H1 (cell line): ENCODE measurements around the gene PLXND1. TPM values are rescaled to one million over a fixed set of nuclear protein-coding genes. Genes with fewer than 3 reads are reported as not detected.

Experiments used
- CTCF ChIA-PET: fragments of 300-600 bp; sonication (Branson Sonifier 250); formaldehyde crosslinking; loops from one replicate; lab custom pipeline; 2021; ENCODE audit not compliant: partially characterized antibody; lab: Charles Lee
- POLR2A ChIA-PET: fragments of 300-600 bp; sonication (Branson Sonifier 250); formaldehyde crosslinking; loops from one replicate; lab custom pipeline; 2021; ENCODE audit warnings: inconsistent platforms; ENCODE audit not compliant: partially characterized antibody; lab: Charles Lee
- DNase-seq, 2 experiments: peaks; one replicate each; pipeline versions ENCODE4 v3.0.0 to v3.0.0-alpha.2; 2010 to 2022; ENCODE audit warnings: low spot score in 2 of 2, low read depth in 1 of 2, mixed read lengths in 1 of 2
- FAIRE-seq: peaks from 2 replicates; lab custom pipeline; 2011; peaks lifted over from hg19 to GRCh38; lab: Jason Lieb, UNC
- H2AFZ ChIP-seq: 2 replicates; pipeline ENCODE4 v1.8.1; 2012; ENCODE audit warnings: low read length, inconsistent platforms
- H2AK5ac ChIP-seq: 2 replicates; pipeline ENCODE4 v1.6.1; 2013; ENCODE audit warnings: low read depth, low read length
- H2BK120ac ChIP-seq: replicated peaks from 2 replicates; pipeline ENCODE3; 2013; ENCODE audit warnings: low read depth, low read length, inconsistent platforms
- H2BK12ac ChIP-seq: 2 replicates; pipeline ENCODE4 v1.6.1; 2013; ENCODE audit warnings: low read depth, low read length
- H2BK15ac ChIP-seq: 2 replicates; pipeline ENCODE4 v1.6.1; 2013; ENCODE audit warnings: low read length
- H2BK20ac ChIP-seq: 2 replicates; pipeline ENCODE4 v1.6.1; 2013; ENCODE audit warnings: low read length
- H2BK5ac ChIP-seq: 2 replicates; pipeline ENCODE4 v1.6.1; 2013; ENCODE audit warnings: low read depth, low read length
- H3K14ac ChIP-seq: 2 replicates; pipeline ENCODE4 v1.6.1; 2013; ENCODE audit warnings: inconsistent platforms; ENCODE audit not compliant: insufficient read length
- H3K18ac ChIP-seq: 2 replicates; pipeline ENCODE4 v1.6.1; 2013; ENCODE audit warnings: low read length; ENCODE audit errors: extremely low read depth
- H3K23ac ChIP-seq: 2 replicates; pipeline ENCODE4 v1.6.1; 2013; ENCODE audit warnings: inconsistent platforms; ENCODE audit not compliant: insufficient read length
- H3K23me2 ChIP-seq: 2 replicates; pipeline ENCODE4 v1.6.1; 2013; ENCODE audit warnings: low read depth, low read length
- H3K27ac ChIP-seq: 2 replicates; pipeline ENCODE4 v1.6.1; 2011; ENCODE audit warnings: low read depth, low read length, inconsistent platforms
- H3K27me3 ChIP-seq, 4 experiments: replicated peaks in 1 of 4; 1 replicate in 1 of 4; 2 replicates in 3 of 4; pipeline versions ENCODE4 v1.6.1 to v1.8.1; 2011 to 2013; ENCODE audit warnings: low read length in 3 of 4, mild to moderate bottlenecking in 3 of 4, inconsistent platforms in 2 of 4, mixed read lengths in 2 of 4, moderate library complexity in 1 of 4; ENCODE audit not compliant: control insufficient read depth in 3 of 4, insufficient read depth in 3 of 4; ENCODE audit errors: extremely low read depth in 1 of 4
- H3K36me3 ChIP-seq, 4 experiments: 2 replicates each; pipeline versions ENCODE4 v1.6.1 to v1.8.1; 2011 to 2013; ENCODE audit warnings: mild to moderate bottlenecking in 4 of 4, low read length in 3 of 4, moderate library complexity in 2 of 4, control low read depth in 1 of 4, inconsistent platforms in 1 of 4; ENCODE audit not compliant: insufficient read depth in 4 of 4, control insufficient read depth in 2 of 4
- H3K4ac ChIP-seq: replicated peaks from 2 replicates; pipeline ENCODE3; 2013; ENCODE audit warnings: low read length, low read depth, mixed read lengths, inconsistent platforms; ENCODE audit not compliant: insufficient read length
- H3K4me1 ChIP-seq, 4 experiments: replicated peaks in 1 of 4; 1 replicate in 1 of 4; 2 replicates in 3 of 4; pipeline versions ENCODE4 v1.6.1 to v1.8.1; 2011 to 2013; ENCODE audit warnings: low read length in 3 of 4, inconsistent platforms in 2 of 4, mixed read lengths in 1 of 4; ENCODE audit not compliant: insufficient read depth in 4 of 4, control insufficient read depth in 3 of 4
- H3K4me2 ChIP-seq, 2 experiments: 2 replicates each; pipeline versions ENCODE4 v1.6.1 to v1.8.1; 2011 to 2013; ENCODE audit warnings: low read depth in 2 of 2, low read length in 2 of 2, control low read depth in 1 of 2, inconsistent platforms in 1 of 2, mild to moderate bottlenecking in 1 of 2; ENCODE audit not compliant: insufficient read depth in 1 of 2
- H3K4me3 ChIP-seq, 4 experiments: fragments of 200-600, 300-600 bp in 1 of 4; sonication (generic), shearing (Covaris generic), sonication (Bioruptor Twin) in 1 of 4; 2 replicates each; pipeline versions ENCODE4 v1.5.1 to v1.8.1; 2011 to 2016; ENCODE audit warnings: low read length in 4 of 4, low read depth in 3 of 4, control low read depth in 2 of 4, inconsistent platforms in 2 of 4, mild to moderate bottlenecking in 2 of 4, mixed read lengths in 1 of 4, moderate library complexity in 1 of 4; ENCODE audit not compliant: insufficient read depth in 2 of 4; ENCODE audit errors: extremely low read depth in 1 of 4
- H3K56ac ChIP-seq: replicated peaks from 2 replicates; pipeline ENCODE3; 2013; ENCODE audit warnings: low read depth, mild to moderate bottlenecking, mixed read lengths, low read length, inconsistent platforms; ENCODE audit not compliant: insufficient read length
- H3K79me1 ChIP-seq: 2 replicates; pipeline ENCODE4 v1.6.1; 2013; ENCODE audit warnings: low read depth, low read length, control low read depth
- H3K79me2 ChIP-seq, 2 experiments: 2 replicates each; pipeline versions ENCODE4 v1.6.1 to v1.8.1; 2012 to 2013; ENCODE audit warnings: low read length in 2 of 2, mild to moderate bottlenecking in 2 of 2, inconsistent platforms in 1 of 2; ENCODE audit not compliant: insufficient read depth in 2 of 2, control insufficient read depth in 1 of 2
- H3K9ac ChIP-seq, 4 experiments: replicated peaks in 1 of 4; 1 replicate in 1 of 4; 2 replicates in 3 of 4; pipeline versions ENCODE4 v1.6.1 to v1.8.1; 2011 to 2013; ENCODE audit warnings: low read depth in 3 of 4, low read length in 3 of 4, control low read depth in 2 of 4, mild to moderate bottlenecking in 2 of 4, moderate library complexity in 2 of 4, inconsistent platforms in 1 of 4; ENCODE audit errors: extremely low read depth in 1 of 4
- H3K9me3 ChIP-seq, 2 experiments: 2 replicates each; pipeline versions ENCODE4 v1.6.1 to v1.8.1; 2012 to 2013; ENCODE audit warnings: mild to moderate bottlenecking in 2 of 2, moderate library complexity in 2 of 2, control low read depth in 1 of 2, inconsistent platforms in 1 of 2, low read depth in 1 of 2, low read length in 1 of 2, mixed read lengths in 1 of 2; ENCODE audit not compliant: insufficient read depth in 2 of 2
- H4K20me1 ChIP-seq, 2 experiments: replicated peaks in 1 of 2; 2 replicates each; pipeline versions ENCODE3 to v1.8.1; 2011 to 2013; ENCODE audit warnings: inconsistent platforms in 2 of 2, low read length in 2 of 2, mild to moderate bottlenecking in 1 of 2; ENCODE audit not compliant: insufficient read depth in 2 of 2, control insufficient read depth in 1 of 2
- H4K5ac ChIP-seq: 2 replicates; pipeline ENCODE4 v1.6.1; 2013; ENCODE audit warnings: low read length, low read depth, mixed read lengths, inconsistent platforms; ENCODE audit not compliant: insufficient read length
- H4K8ac ChIP-seq: 2 replicates; pipeline ENCODE4 v1.8.0; 2013; ENCODE audit warnings: mild to moderate bottlenecking, moderate library complexity, low read length, inconsistent platforms; ENCODE audit not compliant: insufficient read depth; ENCODE audit errors: extremely low read depth
- H4K91ac ChIP-seq: replicated peaks from 2 replicates; pipeline ENCODE3; 2013; ENCODE audit warnings: low read length, mixed read lengths, inconsistent platforms; ENCODE audit not compliant: insufficient read length
- CTCF ChIP-seq, 3 experiments: IDR thresholded peaks; 1 replicate in 2 of 3; 2 replicates in 1 of 3; pipeline versions ENCODE4 v1.5.1 to v1.6.1; 2011; ENCODE audit warnings: low read length in 3 of 3, mild to moderate bottlenecking in 3 of 3, inconsistent platforms in 2 of 3, low read depth in 1 of 3, moderate library complexity in 1 of 3; ENCODE audit not compliant: insufficient read depth in 1 of 3; ENCODE audit errors: control extremely low read depth in 1 of 3
- EP300 ChIP-seq, 2 experiments: IDR thresholded peaks; 1 replicate in 1 of 2; 2 replicates in 1 of 2; pipeline ENCODE4 v1.6.1; 2011 to 2012; ENCODE audit warnings: low read depth in 2 of 2, low read length in 2 of 2, mild to moderate bottlenecking in 2 of 2, borderline replicate concordance in 1 of 2, inconsistent platforms in 1 of 2, moderate library complexity in 1 of 2
- KDM4A ChIP-seq: IDR thresholded peaks from one replicate; pipeline ENCODE4 v1.7.1; 2012; ENCODE audit warnings: low read depth, mild to moderate bottlenecking, moderate library complexity, low read length, inconsistent platforms; ENCODE audit not compliant: severe bottlenecking
- RFX5 ChIP-seq: IDR thresholded peaks from 2 replicates; pipeline ENCODE4 v1.6.1; 2011; ENCODE audit warnings: low read depth, low read length, improper control_type of control experiment, borderline replicate concordance
- RNF2 ChIP-seq: fragments of 200-900, 300-1000 bp; sonication (generic); IDR thresholded peaks from 2 replicates; pipeline ENCODE4 v1.7.1; 2016; ENCODE audit warnings: borderline replicate concordance, low read depth, mild to moderate bottlenecking, antibody characterized with exemption, low read length; ENCODE audit not compliant: poor library complexity, severe bottlenecking; ENCODE audit errors: missing control alignments
- WGBS, 2 experiments: shearing (Covaris generic) in 1 of 2; methylation state at CpG; one replicate each; pipeline versions ENCODE4 v1.1.6 to v1.1.7; 2013 to 2015; ENCODE audit warnings: low lambda C conversion rate in 2 of 2, mixed read lengths in 2 of 2, inconsistent platforms in 1 of 2, low coverage in 1 of 2, missing lambda C conversion rate in 1 of 2; ENCODE audit not compliant: insufficient replicate concordance in 2 of 2, insufficient coverage in 1 of 2, insufficient read length in 1 of 2; ENCODE audit errors: extremely low coverage in 1 of 2, missing lambda C conversion rate in 1 of 2; 5-methylcytosine and 5-hydroxymethylcytosine counted together
- polyA plus RNA-seq, 7 experiments: library from polyadenylated mRNA; depleted of rRNA in 3 of 7; stranded (reverse) in 5 of 7; unstranded in 2 of 7; fragments of >200 nt in 5 of 7; fragments of 200-250 nt in 2 of 7; gene quantifications; 1 replicate in 5 of 7; 2 replicates in 1 of 7; 4 replicates in 1 of 7; pipeline versions ENCODE4 v1.2.1 to v1.2.3, GENCODE V29; 2011 to 2013; ENCODE audit warnings: missing spikeins in 2 of 7, mixed read lengths in 2 of 7
- total RNA-seq: library from RNA; stranded (reverse); fragmentation: NEBNext Ultra II Directional; extraction: Animal tissue kit (Norgen Biotek cat#: 25700); gene quantifications from 2 replicates; pipeline ENCODE4 v1.2.1, GENCODE V29; 2021

Gene PLXND1
- total and polyA plus RNA-seq, 2 of the 8 experiments (the other 6 are each of a cell fraction or from before 2014, with no cell fraction given), result 17.7 to 66.4 TPM

DNA sequence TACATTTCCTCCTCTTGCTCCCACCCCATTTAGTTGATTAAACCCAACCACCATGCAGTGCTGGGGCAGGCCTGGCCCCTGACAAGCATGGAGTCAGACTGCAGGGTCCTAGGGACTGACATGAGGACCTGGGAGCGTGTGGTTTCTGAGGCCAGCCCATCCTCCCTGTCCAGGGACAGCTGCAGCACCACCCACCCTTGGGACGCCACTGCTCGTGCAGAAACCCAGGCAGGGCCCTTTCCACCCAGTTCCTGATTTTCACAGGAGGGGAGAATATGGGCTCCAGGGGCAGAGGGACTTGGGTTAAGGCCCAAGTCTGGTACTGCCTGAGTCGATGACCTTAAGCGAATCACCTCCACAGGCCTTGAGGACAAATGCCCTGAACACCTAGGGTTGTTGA is 23.7 kb downstream of the PLXND1 start:
- no peak overlapping the region for H2AFZ ChIP-seq
- no peak overlapping the region for H2BK120ac ChIP-seq
- H3K4me1 ChIP-seq, result no peaks in the 10 kb centered on the region; a peak in 1 of 7 replicates
- 0 out of 2 replicates have a peak, but pooled peaks cover 2% of the 10 kb centered on the region for H3K79me1 ChIP-seq
- WGBS, 2 experiments, result 84% methylated on average over 5 of the region's 5 CpGs; no CpG with 5 or more reads in 1 of the 2 experiments
- no peak overlapping the region for H3K56ac ChIP-seq
- H3K9ac ChIP-seq, result no peak overlapping the region
- no peak for FAIRE-seq
- H3K27me3 ChIP-seq, result no peaks in the 10 kb centered on the region
- no peak overlapping the region for H3K4ac ChIP-seq
- DNase-seq, result no peak
- no peak overlapping the region for H3K23ac ChIP-seq
- CTCF ChIA-PET, result no interaction called here
- H3K27ac ChIP-seq, result no peak overlapping the region; the same call in 1 of the 2 replicates
- no peak overlapping the region for H2BK15ac ChIP-seq
- H3K23me2 ChIP-seq, result no peaks in the 10 kb centered on the region
- peaks cover 0 to 2% of the 10 kb centered on the region in 2 experiments for H4K20me1 ChIP-seq
- no peak overlapping the region for H3K4me3 ChIP-seq
- H3K36me3 ChIP-seq, result no peaks in the 10 kb centered on the region
- no peak overlapping the region for H3K18ac ChIP-seq
- H2BK20ac ChIP-seq, result no peak overlapping the region
- H3K79me2 ChIP-seq, result no peaks in the 10 kb centered on the region
- H3K9me3 ChIP-seq, result no peaks in the 10 kb centered on the region
- H2BK5ac ChIP-seq, result no peak overlapping the region
- no peak overlapping the region for H4K5ac ChIP-seq
- no peak overlapping the region for H4K91ac ChIP-seq
- H2AK5ac ChIP-seq, result no peak overlapping the region
- H3K4me2 ChIP-seq, result no peak overlapping the region
- H4K8ac ChIP-seq, result no peak overlapping the region
- H2BK12ac ChIP-seq, result no peak overlapping the region
- H3K14ac ChIP-seq, result no peak overlapping the region
- POLR2A ChIA-PET, result interaction anchor here (0.6 to 1.8 kb wide), 4 partner anchors 8 to 360 kb away, joined by 3 to 6 read pairs (median 5); no protein-coding TSS in a partner anchor
- no peak for TF ChIP-seq EP300 (IDR thresholded peaks at IDR 0.05; ENCODE audit: borderline replicate concordance in 1 of 2, low read depth in 2 of 2, low read length in 2 of 2)
- no peak for TF ChIP-seq CTCF (IDR thresholded peaks at IDR 0.05; ENCODE audit: control extremely low read depth in 1 of 3, insufficient read depth in 1 of 3, low read depth in 1 of 3, low read length in 3 of 3)
- TF ChIP-seq RFX5, result no peak
- no peak for TF ChIP-seq KDM4A
- no peak for TF ChIP-seq RNF2
